Panc1 (cell line): ENCODE data around the gene KLHL35.

ENCODE experiments used
- POLR2AphosphoS5 ChIP-seq: IDR thresholded peaks from 2 replicates; pipeline ENCODE4 v1.6.1; 2012; ENCODE audit warnings: mild to moderate bottlenecking, low read depth, low read length, moderate library complexity
- REST ChIP-seq, 2 experiments: IDR thresholded peaks; 2 replicates each; pipeline ENCODE4 v1.6.1; 2011 to 2012; ENCODE audit warnings: low read depth in 2 of 2, control low read depth in 1 of 2, low read length in 1 of 2, mild to moderate bottlenecking in 1 of 2, moderate library complexity in 1 of 2; ENCODE audit not compliant: insufficient read depth in 1 of 2
- SIN3A ChIP-seq: IDR thresholded peaks from 2 replicates; pipeline ENCODE4 v1.6.1; 2012; ENCODE audit warnings: low read depth, mild to moderate bottlenecking, low read length, moderate library complexity, borderline replicate concordance; ENCODE audit not compliant: insufficient read depth
- TCF7L2 ChIP-seq: IDR thresholded peaks from 2 replicates; pipeline ENCODE4 v1.6.1; 2011; ENCODE audit warnings: mild to moderate bottlenecking, low read depth, low read length, inconsistent platforms

GRCh38 chr11:75421902-75422247 is 11.1 kb downstream of the KLHL35 start:
- no peak for TF ChIP-seq TCF7L2
- no peak for TF ChIP-seq SIN3A
- TF ChIP-seq REST (IDR thresholded peaks at IDR 0.05; ENCODE audit: insufficient read depth in 1 of 2, low read depth in 2 of 2, low read length in 1 of 2) = no peak
- TF ChIP-seq POLR2AphosphoS5 = no peak
